Kidney (tissue), 14 donors: Measurements from ENCODE around the gene MED13L. TPM values are rescaled to one million over a fixed set of nuclear protein-coding genes. Genes with fewer than 3 reads are reported as not detected.

ENCODE experiments used
- DNase-seq, 5 donors: peaks; one replicate each; pipeline ENCODE4 v3.0.0-alpha.2; 2013 to 2020
- FAIRE-seq: peaks from 2 replicates; lab custom pipeline; 2012; peaks lifted over from hg19 to GRCh38; lab: Jason Lieb, UNC
- H3K27ac ChIP-seq, 2 donors: one replicate each; pipeline ENCODE4 v1.7.0; 2013; ENCODE audit warnings: low read depth in 2 of 2, low read length in 2 of 2, inconsistent platforms in 1 of 2
- H3K27me3 ChIP-seq: one replicate; pipeline ENCODE4 v1.7.1; 2013; ENCODE audit warnings: low read length, inconsistent platforms; ENCODE audit not compliant: control insufficient read depth, insufficient read depth
- H3K36me3 ChIP-seq, 3 donors: one replicate each; pipeline versions ENCODE4 v1.7.0 to v1.7.1; 2013; ENCODE audit warnings: low read length in 3 of 3, control low read depth in 1 of 3, inconsistent platforms in 1 of 3; ENCODE audit not compliant: insufficient read depth in 3 of 3, control insufficient read depth in 2 of 3
- H3K4me1 ChIP-seq, 3 donors: one replicate each; pipeline versions ENCODE4 v1.7.0 to v1.7.1; 2013; ENCODE audit warnings: low read length in 3 of 3, inconsistent platforms in 1 of 3, low read depth in 1 of 3; ENCODE audit not compliant: control insufficient read depth in 2 of 3, insufficient read depth in 2 of 3
- H3K4me3 ChIP-seq, 3 donors: one replicate each; pipeline versions ENCODE4 v1.7.0 to v1.8.1; 2013; ENCODE audit warnings: low read length in 3 of 3, control low read depth in 1 of 3, inconsistent platforms in 1 of 3
- H3K9ac ChIP-seq, 3 donors: one replicate each; pipeline versions ENCODE4 v1.7.0 to v1.7.1; 2013; ENCODE audit warnings: low read length in 3 of 3, control low read depth in 1 of 3, inconsistent platforms in 1 of 3
- H3K9me3 ChIP-seq, 3 donors: one replicate each; pipeline versions ENCODE4 v1.7.0 to v1.7.1; 2013; ENCODE audit warnings: low read length in 3 of 3, control low read depth in 1 of 3, inconsistent platforms in 1 of 3; ENCODE audit not compliant: control insufficient read depth in 2 of 3, insufficient read depth in 1 of 3
- CTCF ChIP-seq: IDR thresholded peaks from 3 replicates; pipeline ENCODE4 v1.5.1; 2012; ENCODE audit warnings: mild to moderate bottlenecking, moderate library complexity, borderline replicate concordance; ENCODE audit not compliant: insufficient read depth; ENCODE audit errors: extremely low read depth
- intact Hi-C: fragments of 100-400 bp; cut with DNase I; formaldehyde crosslinking; loops from one replicate; pipeline ENCODE4 v1.11.1; 2022
- polyA plus RNA-seq: library from polyadenylated mRNA; stranded (reverse); fragments of 350-450 nt; fragmentation: Illumina TruSeq; extraction: RNeasy Lipid Tissue Mini Kit (QIAGEN cat#74804); gene quantifications from one replicate; pipeline ENCODE4 v1.2.3, GENCODE V29; 2014; ENCODE audit warnings: low read depth, low replicate concordance; ENCODE audit not compliant: insufficient read depth
- total RNA-seq: library from RNA; stranded (reverse); fragmentation: NEBNext Ultra II Directional; extraction: Animal tissue kit (Norgen Biotek cat#: 25700); gene quantifications from one replicate; pipeline ENCODE4 v1.2.1, GENCODE V29; 2021
- donor health status: control.
- donor health status: control.
- donor health status: control.
- donor health status: control.
- donor health status: control.
- donor health status: DM: yes; HTN: yes; CAD: no.
- donor health status: Normal renal cell carcinoma (clear cell type).

Gene MED13L
- total and polyA plus RNA-seq, 2 donors from 2014 or later: 7.1 to 153 TPM

GRCh38 chr12:116301621-116302020 lies 24.1 kb upstream of the MED13L start:
- Histone ChIP-seq H3K9me3 (no peaks in the 10 kb centered on the region), H3K36me3 (no peaks in the 10 kb centered on the region), H3K27me3 (no peaks in the 10 kb centered on the region), H3K4me1 (no peaks in the 10 kb centered on the region), H3K9ac (no peak overlapping the region), H3K4me3 (no peak overlapping the region), H3K27ac (no peak overlapping the region)
- TF ChIP-seq CTCF: no peak
- DNase-seq (no peak), FAIRE-seq (no peak)
- intact Hi-C loops: no loop called here

GRCh38 chr12:116299665-116300328 lies 22.3 kb upstream of the MED13L start:
- H3K36me3 ChIP-seq: no peaks in the 10 kb centered on the region
- no peaks in the 10 kb centered on the region for H3K27me3 ChIP-seq
- FAIRE-seq: no peak
- H3K27ac ChIP-seq: no peak overlapping the region
- no peak for TF ChIP-seq CTCF
- H3K9me3 ChIP-seq: no peaks in the 10 kb centered on the region
- DNase-seq: peak in 2 of 5 donors; percentile 58 to 83
- intact Hi-C loops: no loop called here
- H3K9ac ChIP-seq: no peak overlapping the region
- no peaks in the 10 kb centered on the region for H3K4me1 ChIP-seq
- no peak overlapping the region for H3K4me3 ChIP-seq

- FAIRE-seq (no peak), DNase-seq (no peak)
- no peak overlapping the region for H3K9ac ChIP-seq
- intact Hi-C loops: no loop called here
- no peak overlapping the region for H3K4me3 ChIP-seq
- no peak for TF ChIP-seq CTCF
- no peak overlapping the region for H3K27ac ChIP-seq
- no peaks in the 10 kb centered on the region for H3K36me3 ChIP-seq
- H3K9me3 ChIP-seq: no peaks in the 10 kb centered on the region
- peaks cover 0 to 5% (median 0%) of the 10 kb centered on the region in 3 donors for H3K4me1 ChIP-seq
- no peaks in the 10 kb centered on the region for H3K27me3 ChIP-seq
Measured at GRCh38 chr12:116299064-116299463, 21.6 kb upstream of the MED13L start.

- Histone ChIP-seq H3K27ac (no peak overlapping the region), H3K36me3 (no peaks in the 10 kb centered on the region), H3K4me1 (peaks cover 0 to 5% (median 0%) of the 10 kb centered on the region in 3 donors), H3K9me3 (no peaks in the 10 kb centered on the region), H3K9ac (no peak overlapping the region), H3K27me3 (no peaks in the 10 kb centered on the region), H3K4me3 (no peak overlapping the region)
- FAIRE-seq: no peak
- intact Hi-C loops: no loop called here
- TF ChIP-seq CTCF: no peak
- no peak for DNase-seq
Measured at GRCh38 chr12:116298578-116298977, 21.1 kb upstream of the MED13L start.
